HG03520 (cell line): ENCODE measurements around the gene COX20.
A peak's percentile ranks its signal among the peaks of the same experiment; 100 is the strongest.
"Not testable (repeated sequence)": the region's sequence is repeated elsewhere in the genome, so short reads cannot be mapped to it uniquely, and the experiment has no call there.

Experiments used
- ATAC-seq: cut with Tn5 transposase; IDR thresholded peaks from one replicate; pipeline ENCODE4 v1.9.1; 2021; ENCODE audit warnings: mild to moderate bottlenecking, moderate library complexity; ENCODE audit not compliant: unreplicated experiment

COX20 gene, protein sequence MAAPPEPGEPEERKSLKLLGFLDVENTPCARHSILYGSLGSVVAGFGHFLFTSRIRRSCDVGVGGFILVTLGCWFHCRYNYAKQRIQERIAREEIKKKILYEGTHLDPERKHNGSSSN

DNA sequence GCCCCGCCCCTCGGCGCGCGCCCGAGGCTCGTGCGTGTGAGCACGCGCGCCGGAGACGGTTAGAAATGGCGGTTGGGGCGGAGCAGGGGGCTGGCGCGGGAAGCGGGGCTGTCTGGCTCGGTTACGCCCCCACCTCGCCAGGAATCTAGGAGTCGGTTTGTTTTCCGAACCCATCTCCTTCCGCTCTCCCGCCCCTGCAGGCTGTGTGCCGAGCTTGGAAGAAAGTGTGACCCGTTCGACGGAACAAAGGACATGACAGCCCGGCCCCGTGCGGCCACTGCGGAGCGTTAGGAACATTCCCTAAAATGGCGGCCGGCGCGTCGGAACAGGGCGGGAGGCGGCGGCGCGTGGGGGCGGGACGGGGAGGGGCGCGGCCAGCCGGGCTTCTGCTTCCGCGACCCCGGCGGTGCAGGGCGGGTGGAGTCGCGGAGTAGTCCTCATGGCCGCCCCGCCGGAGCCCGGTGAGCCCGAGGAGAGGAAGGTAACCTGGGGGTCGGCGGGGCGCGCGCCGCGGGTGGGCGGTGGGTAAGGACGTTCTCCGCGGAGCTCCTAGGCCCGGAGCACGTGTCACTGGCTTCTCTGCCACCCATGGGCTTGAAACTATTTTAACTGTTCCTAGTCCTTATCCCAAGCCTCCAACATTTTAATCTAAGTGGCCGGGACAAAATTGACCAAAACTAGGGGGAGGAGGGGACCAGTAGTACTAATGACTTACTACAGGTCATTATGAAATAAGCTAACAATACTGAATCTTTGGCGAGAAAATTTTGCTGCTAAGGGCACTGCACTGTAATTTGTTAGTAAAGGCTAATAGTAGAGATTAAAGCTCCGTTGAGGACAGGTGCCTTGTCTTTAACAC, at the start of gene COX20:
Gene COX20, plus strand, starts transcription at position 383 of the 859 bp plus-strand sequence. Its CDS starts 57 bp downstream, at position 440.
- peak; percentile 57 for ATAC-seq

DNA sequence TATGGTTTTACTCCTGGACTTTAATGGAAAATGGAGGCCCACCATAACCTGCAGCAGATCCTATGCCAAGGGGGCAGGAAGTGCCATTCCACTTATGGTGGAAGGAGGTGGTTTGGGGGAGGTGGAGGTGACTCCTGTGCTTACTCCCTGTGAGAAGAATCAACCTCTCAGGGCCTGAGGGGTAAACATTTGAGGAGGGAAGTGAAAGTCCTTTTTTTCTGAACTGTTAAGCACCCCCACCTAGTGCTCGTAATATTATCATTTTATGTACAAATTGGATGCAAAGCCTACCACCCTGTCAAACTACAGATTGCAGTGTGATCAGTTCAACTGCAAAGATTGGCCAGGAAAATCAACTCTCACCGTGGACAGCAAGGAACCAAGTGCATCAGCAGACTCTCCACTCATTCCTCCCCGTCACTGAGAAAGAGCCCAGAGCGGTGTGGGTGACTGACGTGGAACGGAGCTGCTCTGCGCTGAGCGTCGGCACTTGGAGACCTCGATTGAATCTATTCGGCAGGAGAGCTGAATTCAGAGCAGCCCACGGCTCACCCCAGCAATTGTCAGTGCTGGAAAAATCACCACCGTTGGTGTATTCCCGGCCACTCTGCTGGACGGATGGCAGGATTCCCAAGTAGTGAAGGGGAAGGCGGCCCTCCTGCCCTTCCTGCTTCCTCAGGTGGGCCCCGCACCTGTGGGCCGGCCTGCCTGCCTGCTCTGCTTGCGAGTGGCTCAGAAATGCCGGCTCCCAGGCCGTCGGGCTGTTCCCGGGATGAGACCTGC, 46.8 kb upstream of the COX20 start:
- ATAC-seq, result no peak

DNA sequence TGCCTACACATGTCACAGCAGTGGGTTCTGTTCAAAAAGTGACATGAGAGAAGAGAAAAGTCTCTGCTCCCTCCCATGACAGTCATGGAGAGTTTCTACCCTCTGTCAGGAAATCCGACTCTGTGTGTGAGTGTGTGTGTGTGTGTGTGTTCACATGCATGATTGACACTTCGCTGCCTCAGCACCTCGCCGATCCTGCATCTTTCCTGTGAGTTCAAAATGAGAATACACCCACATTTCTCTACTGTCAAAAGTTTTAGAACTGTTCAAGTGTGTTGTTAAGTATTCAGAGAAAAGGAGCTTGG, 46.2 kb upstream of the COX20 start:
- ATAC-seq, result no peak

DNA sequence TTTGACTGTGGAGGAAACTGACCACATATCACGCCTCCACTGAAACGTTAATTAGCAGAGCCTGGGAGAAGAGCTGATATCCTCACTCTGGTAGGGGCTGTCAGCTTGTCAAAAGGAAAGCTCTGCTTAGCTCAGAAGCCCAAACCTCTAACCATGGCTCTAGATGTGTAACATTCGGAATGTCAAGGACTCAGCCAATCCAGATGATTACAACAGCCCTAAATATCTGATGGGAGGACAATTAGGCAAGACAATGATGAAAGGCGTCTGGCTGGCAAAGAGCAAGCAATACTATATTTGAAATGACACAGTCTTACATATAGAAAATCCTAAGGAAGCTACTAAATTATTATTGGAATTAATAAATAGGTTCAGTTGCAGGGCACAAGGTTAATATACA, 45.7 kb upstream of the COX20 start:
- no peak for ATAC-seq

DNA sequence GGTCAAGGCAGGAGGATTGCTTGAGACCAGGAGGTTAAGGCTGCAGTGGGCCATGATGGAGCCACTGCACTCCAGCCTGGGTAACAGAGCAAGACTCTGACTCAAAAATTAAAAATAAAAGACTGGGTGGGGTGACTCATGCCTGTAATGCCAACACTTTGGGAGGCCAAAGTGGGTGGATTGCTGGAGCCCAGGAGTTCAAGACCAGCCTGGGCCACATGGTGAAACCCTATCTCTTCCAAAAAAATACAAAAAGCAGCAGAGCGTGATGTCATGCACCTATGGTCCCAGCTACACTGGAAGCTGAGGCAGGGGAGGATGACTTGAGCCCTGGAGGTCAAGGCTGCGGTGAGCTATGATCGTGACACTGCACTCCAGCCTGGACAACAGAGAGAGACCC, 44.4 kb upstream of the COX20 start:
- ATAC-seq, result no peak

DNA sequence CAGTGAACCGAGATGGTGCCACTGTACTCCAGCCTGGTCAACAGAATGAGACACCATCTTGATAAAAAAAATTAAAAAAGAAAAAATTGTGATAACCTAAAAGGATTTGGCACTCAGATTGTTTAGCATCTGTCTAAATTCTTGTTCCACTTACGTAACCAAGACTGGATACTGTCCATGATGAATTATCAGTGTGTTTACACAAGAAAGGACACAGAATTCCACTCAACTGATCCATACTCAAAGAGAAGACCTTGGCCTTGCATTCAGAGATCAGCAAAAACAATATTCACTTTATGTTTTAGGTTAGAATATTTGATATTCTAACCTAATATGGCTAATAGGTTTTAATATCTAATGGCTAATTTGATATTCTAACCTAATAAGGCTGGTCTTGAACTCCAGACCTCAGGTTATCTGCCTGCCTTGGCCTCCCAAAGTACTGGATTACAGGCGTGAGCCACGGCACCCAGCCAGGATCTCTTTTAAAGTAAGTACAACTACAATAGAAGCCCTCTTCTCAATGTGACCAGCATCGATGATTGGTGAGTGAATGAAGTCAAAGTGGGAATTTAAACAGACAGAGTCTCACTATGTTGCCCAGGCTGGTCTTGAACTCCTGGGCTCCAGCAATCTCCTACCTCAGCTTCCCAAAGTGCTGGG, 43.1 kb upstream of the COX20 start:
- no peak for ATAC-seq

DNA sequence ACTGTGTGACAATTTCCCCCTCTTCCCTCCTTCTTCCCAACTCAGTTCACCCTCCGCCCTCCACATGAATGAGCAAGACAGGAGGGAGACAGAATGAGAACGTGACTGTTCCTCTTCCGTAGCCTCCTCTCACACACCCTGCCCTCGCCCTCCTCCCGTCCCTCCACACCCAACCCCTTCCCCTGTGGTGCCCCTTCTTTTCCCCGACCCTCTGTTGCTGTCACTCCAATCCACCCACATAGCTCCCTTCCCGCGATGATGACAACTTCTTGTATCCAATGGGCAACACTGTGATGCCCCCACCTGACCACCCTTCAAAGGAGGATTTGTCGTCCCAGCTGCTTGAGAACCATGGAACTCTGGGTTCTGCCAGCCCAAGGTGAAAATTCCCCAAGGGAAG, 41.4 kb upstream of the COX20 start:
- ATAC-seq, result no peak

DNA sequence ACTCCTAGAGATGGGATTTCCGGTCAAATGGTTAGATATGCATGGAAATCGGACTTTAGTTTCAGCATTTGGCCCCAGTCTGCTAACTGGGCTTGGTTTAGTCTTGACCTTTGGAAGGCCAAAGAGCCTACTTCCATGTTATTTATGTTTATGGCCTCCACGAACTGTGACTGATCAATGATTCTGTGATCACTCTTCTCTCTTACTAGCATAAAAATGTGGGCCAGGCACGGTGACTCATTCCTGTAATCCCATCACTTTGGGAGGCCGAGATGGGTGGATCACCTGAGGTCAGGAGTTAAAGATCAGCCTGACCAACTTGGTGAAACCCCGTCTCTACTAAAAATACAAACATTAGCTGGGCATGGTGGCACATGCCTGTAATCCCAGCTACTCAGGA, 40.9 kb upstream of the COX20 start:
- not testable (repeated sequence) for ATAC-seq

DNA sequence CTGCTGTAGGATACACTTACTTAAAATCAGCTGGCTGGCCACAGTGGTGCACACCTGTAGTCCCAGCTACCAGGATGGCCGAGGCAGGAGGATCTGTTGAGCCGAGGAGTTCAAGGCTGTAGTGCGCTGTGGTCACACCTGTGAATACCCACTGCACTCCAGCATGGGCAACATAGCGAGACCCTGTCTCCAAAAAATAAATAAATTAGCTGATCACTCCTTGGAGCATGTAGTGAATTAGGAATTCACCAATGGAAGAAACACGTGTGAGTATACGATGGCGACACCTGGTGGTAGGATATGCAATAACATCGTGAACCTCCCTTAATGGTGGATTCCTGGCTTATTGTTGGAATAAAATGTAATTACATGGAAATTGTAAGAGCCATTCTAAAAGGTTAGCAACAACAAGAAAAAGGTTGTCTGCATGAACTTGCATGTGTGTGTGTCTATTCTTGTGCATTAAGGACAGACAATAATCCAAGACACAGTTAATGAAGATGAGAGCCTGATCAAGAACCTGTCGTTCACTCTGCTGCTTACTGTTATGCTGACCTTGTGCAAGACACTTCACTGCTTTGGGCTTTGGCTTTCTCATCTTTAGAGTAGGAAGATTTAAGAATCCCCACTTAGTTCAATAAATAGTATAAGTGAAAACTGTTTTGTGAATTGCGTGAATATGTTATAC, 38.6 kb upstream of the COX20 start:
- no peak for ATAC-seq

DNA sequence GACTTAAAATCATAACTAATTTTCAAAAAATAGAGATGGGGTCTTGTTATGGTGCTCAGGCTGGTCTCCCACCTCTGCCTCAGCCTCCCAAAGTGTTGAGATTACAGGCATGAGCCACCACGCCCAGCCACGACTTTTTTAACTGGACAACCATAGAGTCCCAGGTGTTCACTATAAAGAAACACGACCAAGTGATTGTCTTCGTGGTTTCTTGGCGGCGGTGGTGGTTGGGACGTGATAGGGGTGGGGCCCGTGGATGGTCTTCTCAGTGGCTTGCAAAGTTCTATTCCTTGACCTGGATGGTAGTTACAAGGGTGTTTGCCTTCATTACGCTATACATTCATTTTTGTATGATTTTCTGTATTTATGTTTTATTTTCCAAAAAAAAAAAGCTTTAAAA, 34.6 kb upstream of the COX20 start:
- ATAC-seq, result no peak

DNA sequence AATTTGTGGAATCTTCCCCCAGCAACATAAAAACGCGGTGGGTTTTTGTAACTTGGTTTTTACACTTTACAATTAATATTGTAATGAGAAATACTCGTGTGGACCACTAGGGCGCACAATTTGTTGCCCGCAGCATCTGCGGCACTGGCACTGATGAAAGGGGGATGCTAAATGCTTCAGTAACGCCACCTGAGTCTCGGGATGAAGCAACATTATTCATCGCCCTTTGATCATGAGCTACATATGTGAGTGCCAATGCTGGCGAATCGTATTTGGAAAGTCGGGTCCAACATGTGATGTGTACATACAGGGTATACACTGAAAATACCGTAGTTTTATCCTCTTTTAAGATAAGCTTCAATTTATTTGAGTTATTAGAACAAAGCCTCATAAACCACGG, 34.2 kb upstream of the COX20 start:
- ATAC-seq, result peak; percentile 67

DNA sequence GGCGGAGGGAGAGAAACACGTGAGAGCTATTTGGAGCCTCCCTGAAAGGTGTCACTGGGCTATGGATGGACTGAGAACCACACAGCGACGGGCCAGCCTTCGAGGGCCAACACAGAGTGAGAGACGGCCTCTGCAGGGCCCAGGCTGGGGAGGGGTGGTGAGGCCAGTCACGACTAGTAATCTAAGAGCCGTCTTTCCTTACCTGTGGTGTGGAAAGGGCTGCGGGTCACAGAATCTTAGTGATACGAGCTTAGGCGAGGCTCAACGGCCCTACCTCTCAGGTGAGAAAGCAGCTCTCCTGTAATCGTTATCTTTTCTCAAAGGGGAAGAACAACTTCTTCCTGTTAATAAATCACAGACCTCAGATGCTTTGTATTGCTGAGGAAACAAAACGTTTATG, 33.4 kb upstream of the COX20 start:
- no peak for ATAC-seq

DNA sequence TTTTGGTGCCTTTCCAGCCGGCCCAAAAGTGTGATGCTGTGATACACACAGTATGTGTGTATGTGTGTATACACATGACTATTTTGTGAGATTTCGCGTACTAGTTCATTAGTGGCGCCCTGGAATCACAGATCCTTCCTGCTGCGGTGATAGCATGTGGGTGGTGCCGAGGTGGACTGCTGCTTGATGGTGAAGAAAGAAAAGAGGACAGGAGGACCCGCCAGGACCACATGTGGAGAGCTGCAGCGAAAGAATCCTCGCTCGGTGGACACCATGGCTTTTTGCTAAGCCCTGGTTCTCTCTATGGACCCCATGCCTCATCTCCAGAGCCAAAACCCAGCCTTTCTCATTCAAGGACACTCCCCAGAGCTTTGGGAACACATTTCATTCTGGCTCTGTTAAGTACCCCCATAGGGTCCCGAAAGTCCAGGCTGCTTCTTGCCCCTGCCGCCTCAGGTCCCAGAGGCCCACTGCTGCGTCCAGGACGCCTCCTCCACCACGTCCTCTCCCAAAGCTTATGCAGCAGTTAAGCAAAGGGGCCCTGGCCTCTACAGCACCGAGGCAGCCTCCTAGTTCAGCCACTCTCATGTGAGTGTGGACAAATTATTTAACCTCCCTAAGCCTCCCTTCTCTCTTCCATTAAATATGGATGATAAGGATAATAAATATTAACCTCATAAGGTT, 32.8 kb upstream of the COX20 start:
- ATAC-seq, result no peak

DNA sequence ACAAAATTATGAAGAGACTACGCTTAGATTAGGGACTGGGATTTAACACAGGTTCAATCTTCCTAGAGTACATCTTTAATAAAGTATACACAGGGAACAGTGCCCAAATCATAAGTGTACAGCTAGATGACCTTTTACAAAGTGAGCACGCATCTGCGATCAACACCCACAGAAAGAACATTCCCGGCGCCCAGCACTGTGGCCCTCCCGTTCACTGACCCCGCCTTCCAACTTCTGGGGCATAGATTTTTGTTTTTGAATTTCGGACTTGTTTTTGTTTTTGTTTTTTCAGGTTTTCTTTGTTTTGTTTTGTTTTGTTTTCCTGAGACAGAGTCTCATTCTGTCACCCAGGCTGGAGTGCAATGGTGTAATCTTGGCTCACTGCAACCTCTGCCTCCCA, 30.6 kb upstream of the COX20 start:
- ATAC-seq, result no peak

DNA sequence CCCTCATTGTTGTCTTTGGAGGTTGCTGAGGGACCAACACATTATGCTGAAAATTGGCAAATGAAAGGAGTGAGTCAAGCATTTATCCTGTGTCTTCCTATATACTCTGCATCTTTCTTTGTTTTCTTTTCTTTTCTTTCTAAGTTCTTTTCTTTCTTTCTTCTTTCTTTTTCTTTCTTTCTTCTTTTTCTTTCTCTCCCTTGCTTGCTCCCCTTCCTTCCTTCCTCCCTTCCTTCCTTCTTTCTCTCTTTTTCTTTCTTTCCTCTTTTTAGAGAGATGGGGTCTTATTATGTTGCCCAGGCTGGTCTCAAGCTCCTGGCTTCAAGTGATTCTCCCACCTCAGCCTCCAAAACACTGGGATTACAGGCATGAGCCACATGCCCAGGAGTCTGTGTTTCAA, 28.3 kb upstream of the COX20 start:
- ATAC-seq, result no peak

DNA sequence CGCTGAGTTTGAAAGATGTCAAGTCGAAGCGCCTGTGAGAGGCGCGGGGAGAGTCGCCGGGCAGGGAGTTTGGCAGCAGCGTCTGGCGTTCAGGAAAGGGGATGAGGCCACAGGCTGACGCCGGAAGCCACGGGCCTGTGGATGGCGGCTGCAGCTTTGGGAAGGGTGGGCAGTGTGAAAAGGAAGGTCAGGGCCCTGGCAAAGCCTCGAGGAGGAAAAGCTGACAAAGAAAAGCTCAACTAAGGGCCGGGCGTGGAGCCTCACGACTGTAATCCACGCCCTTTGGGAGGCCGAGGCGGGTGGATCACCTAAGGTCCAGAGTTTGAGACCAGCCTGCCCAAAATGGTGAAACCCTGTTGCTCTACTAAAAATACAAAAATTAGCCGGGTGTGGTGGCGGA, 25.2 kb upstream of the COX20 start:
- ATAC-seq, result no peak

DNA sequence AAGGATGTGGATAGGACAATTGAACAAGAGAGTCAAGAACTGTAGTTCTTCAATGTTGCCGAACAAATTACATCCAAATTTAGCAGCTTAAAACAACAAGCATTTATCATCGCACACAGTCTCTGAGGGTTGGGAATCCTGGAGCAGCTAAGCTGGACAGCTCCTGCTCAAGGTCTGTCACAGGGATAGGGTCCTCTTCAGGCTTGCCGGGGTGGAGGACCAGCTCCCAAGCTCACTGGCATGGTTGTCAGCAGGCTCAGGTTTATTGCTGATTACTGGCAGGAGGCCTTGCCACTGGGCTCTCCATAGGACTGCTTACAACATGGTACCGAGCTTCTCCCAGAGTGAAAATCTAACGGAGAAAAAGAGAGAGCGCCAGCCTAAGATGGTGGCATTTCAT, 22.1 kb upstream of the COX20 start:
- no peak for ATAC-seq

DNA sequence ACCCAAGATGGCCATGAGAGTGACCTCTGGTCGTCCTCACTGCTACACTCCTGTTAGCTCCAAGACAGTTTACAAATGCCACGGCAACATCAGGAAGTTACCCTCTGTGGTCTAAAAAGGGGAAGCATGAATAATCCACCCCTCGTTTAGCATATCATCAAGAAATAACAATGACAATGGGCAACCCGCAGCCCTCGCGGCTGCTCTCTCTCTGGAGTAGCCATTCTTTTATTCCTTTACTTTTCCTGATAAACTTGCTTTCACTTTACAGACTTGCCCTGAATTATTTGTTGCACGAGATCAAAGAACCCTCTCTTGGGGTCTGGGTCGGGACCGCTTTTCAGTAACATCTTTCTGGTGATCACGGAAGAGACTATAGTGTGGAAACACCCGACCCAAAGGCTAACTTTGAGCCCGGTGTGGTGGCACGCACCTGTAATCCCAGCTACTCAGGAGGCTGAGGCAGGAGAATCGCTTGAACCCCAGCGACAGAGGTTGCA, 19.8 kb upstream of the COX20 start:
- ATAC-seq, result no peak

DNA sequence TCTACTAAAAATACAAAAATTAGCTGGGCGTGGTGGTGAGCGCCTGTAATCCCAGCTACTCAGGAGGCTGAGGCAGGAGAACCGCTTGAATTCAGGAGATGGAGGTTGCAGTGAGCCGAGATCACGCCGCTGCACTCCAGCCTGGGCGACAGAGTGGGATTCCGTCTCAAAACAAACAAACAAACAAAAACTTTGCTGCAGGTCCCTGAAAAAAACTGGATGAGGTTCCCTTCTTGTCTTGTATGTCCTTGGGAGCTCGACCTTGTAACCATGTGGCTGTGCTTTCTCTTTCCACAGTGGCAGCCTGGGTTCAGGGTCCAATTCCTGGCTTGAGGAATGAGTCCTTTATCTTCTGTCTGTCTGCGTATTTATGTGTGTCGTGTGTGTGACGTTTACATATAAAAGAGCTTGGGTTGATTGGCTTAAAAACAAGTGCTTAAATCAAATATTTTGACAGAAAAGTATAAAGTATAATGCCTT, 18.0 kb upstream of the COX20 start:
- ATAC-seq, result no peak

DNA sequence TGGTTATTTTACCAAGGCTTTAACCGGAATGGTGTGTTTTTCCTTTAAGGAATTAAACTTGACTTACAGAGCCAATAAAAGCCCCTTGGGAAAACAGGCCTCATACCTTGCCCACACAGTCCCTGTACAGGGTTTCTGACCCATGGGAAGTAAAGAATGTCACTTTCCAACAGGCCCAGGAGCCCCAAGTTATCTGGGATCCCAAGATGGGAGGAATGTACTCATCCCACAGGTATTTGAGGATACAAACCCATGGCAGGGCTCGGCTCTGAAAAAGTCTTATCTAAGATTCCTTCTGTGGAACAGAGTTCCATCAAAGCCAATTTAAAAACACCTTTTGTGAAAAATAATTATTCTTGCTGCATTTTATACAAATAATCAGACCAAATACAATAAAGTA, 15.3 kb upstream of the COX20 start:
- no peak for ATAC-seq
